PC-9 (cell line): ENCODE measurements around the gene ARHGAP10. TPM values are rescaled to one million over a fixed set of nuclear protein-coding genes. Genes with fewer than 3 reads are reported as not detected.

Source experiments
- BruUV-seq: library from RNA; stranded (reverse); fragments of 400-500 nt; replicated peaks from 2 replicates; lab custom pipeline; 2021; lab: Mats Ljungman, UMichigan
- CTCF ChIA-PET: fragments of 300-600 bp; sonication (Branson Sonifier 250); formaldehyde crosslinking; loops from one replicate; lab custom pipeline; 2022; ENCODE audit warnings: antibody characterized with exemption; lab: Charles Lee
- POLR2A ChIA-PET: fragments of 300-600 bp; sonication (Branson Sonifier 250); formaldehyde crosslinking; loops from one replicate; lab custom pipeline; 2022; ENCODE audit warnings: antibody characterized with exemption; ENCODE audit not compliant: unreplicated experiment; lab: Charles Lee
- DNase-seq, 2 experiments: peaks; one replicate each; pipeline versions ENCODE4 v3.0.0 to v3.0.0-alpha.2; 2015 to 2022; ENCODE audit warnings: mixed read lengths in 1 of 2
- H2AFZ ChIP-seq: fragments of 200-600 bp; sonication (generic); 2 replicates; pipeline ENCODE4 v1.8.1; 2017; ENCODE audit warnings: antibody characterized with exemption
- H3F3A ChIP-seq: fragments of 200-600 bp; sonication (generic); 2 replicates; pipeline ENCODE4 v1.8.1; 2017; ENCODE audit warnings: antibody characterized with exemption, mild to moderate bottlenecking, low read depth; ENCODE audit not compliant: insufficient read depth
- H3K27ac ChIP-seq: fragments of 200-600 bp; sonication (generic); 2 replicates; pipeline ENCODE4 v1.6.1; 2016; ENCODE audit warnings: mixed run types
- H3K27me3 ChIP-seq: fragments of 200-600 bp; sonication (generic); 2 replicates; pipeline ENCODE4 v1.6.1; 2016; ENCODE audit warnings: low read depth, mixed run types; ENCODE audit not compliant: insufficient read depth
- H3K36me3 ChIP-seq: fragments of 200-600 bp; sonication (generic); 2 replicates; pipeline ENCODE4 v1.6.1; 2016; ENCODE audit warnings: low read depth, mixed run types
- H3K4me1 ChIP-seq: fragments of 200-600 bp; sonication (generic); replicated peaks from 2 replicates; pipeline ENCODE4 v1.6.1; 2016; ENCODE audit warnings: mixed run types; ENCODE audit not compliant: insufficient read depth
- H3K4me2 ChIP-seq: fragments of 200-600 bp; sonication (generic); 2 replicates; pipeline ENCODE4 v1.6.1; 2017; ENCODE audit warnings: mixed run types
- H3K4me3 ChIP-seq: fragments of 200-600 bp; sonication (generic); 2 replicates; pipeline ENCODE4 v1.6.1; 2016; ENCODE audit warnings: mixed run types
- H3K79me2 ChIP-seq: fragments of 200-600 bp; sonication (generic); 2 replicates; pipeline ENCODE4 v1.6.1; 2017; ENCODE audit warnings: low read depth, mixed run types
- H3K9me2 ChIP-seq: fragments of 200-600 bp; sonication (generic); 2 replicates; pipeline ENCODE4 v1.8.1; 2017; ENCODE audit warnings: mild to moderate bottlenecking; ENCODE audit not compliant: insufficient read depth
- H3K9me3 ChIP-seq: fragments of 200-600 bp; sonication (generic); 2 replicates; pipeline ENCODE4 v1.8.1; 2016; ENCODE audit warnings: low read depth; ENCODE audit not compliant: insufficient read depth
- H4K20me1 ChIP-seq: fragments of 200-600 bp; sonication (generic); 2 replicates; pipeline ENCODE4 v1.8.1; 2017; ENCODE audit not compliant: insufficient read depth
- CTCF ChIP-seq: fragments of 200-600 bp; sonication (generic); conservative IDR thresholded peaks from 2 replicates; pipeline ENCODE4 v1.6.1; 2017; ENCODE audit warnings: mixed run types, antibody characterized with exemption, mild to moderate bottlenecking, moderate library complexity
- EZH2 ChIP-seq: fragments of 200-600 bp; sonication (generic); IDR thresholded peaks from 2 replicates; pipeline ENCODE4 v1.8.0; 2017; ENCODE audit warnings: antibody characterized with exemption, low read depth
- intact Hi-C: fragments of 100-400 bp; cut with micrococcal nuclease; formaldehyde crosslinking; loops from one replicate; pipeline ENCODE4 v1.10.0; 2022; ENCODE audit not compliant: unreplicated experiment
- total RNA-seq: library from RNA; stranded (reverse); gene quantifications from 2 replicates; pipeline ENCODE4 v1.2.3, GENCODE V29; 2021

The ARHGAP10 gene
- total RNA-seq, 1 experiment from 2014 or later: 27.5 TPM

- TF ChIP-seq EZH2 (no peak), CTCF (no peak)
- no peaks in the 10 kb centered on the region for H3K79me2 ChIP-seq
- H3K9me3 ChIP-seq: no peaks in the 10 kb centered on the region
- ChIA-PET POLR2A (no interaction called here), CTCF (no interaction called here)
- no peaks in the 10 kb centered on the region for H3K27me3 ChIP-seq
- H3K4me1 ChIP-seq: no peaks in the 10 kb centered on the region
- no peaks in the 10 kb centered on the region for H4K20me1 ChIP-seq
- H3K9me2 ChIP-seq: no peaks in the 10 kb centered on the region
- no peak overlapping the region for H3K27ac ChIP-seq
- intact Hi-C loops: no loop called here
- no peak for DNase-seq
- no peak overlapping the region for H2AFZ ChIP-seq
- BruUV-seq: no TSS peak
- no peaks in the 10 kb centered on the region for H3F3A ChIP-seq
- H3K36me3 ChIP-seq: no peaks in the 10 kb centered on the region
- no peak overlapping the region for H3K4me2 ChIP-seq
- no peak overlapping the region for H3K4me3 ChIP-seq
These were observed 316.7 kb downstream of the ARHGAP10 start for GRCh38 chr4:148048598-148048997.

- no peaks in the 10 kb centered on the region for H3K27me3 ChIP-seq
- H3K9me3 ChIP-seq: no peaks in the 10 kb centered on the region
- H3K27ac ChIP-seq: no peak overlapping the region
- TF ChIP-seq EZH2 (no peak), CTCF (no peak)
- H3K9me2 ChIP-seq: no peaks in the 10 kb centered on the region
- ChIA-PET POLR2A (no interaction called here), CTCF (no interaction called here)
- H3F3A ChIP-seq: no peaks in the 10 kb centered on the region
- H4K20me1 ChIP-seq: no peaks in the 10 kb centered on the region
- H3K36me3 ChIP-seq: no peaks in the 10 kb centered on the region
- H3K4me1 ChIP-seq: peaks cover 7% of the 10 kb centered on the region; the same call in 1 of the 2 replicates
- H3K79me2 ChIP-seq: no peaks in the 10 kb centered on the region
- H3K4me3 ChIP-seq: no peak overlapping the region
- intact Hi-C loops: loop anchor here (1.0 kb wide), 1 partner anchor 36 kb away; no protein-coding TSS in a partner anchor
- no TSS peak for BruUV-seq
- no peak overlapping the region for H3K4me2 ChIP-seq
- H2AFZ ChIP-seq: no peak overlapping the region
- DNase-seq: no peak
These were observed 319.5 kb downstream of the ARHGAP10 start for GRCh38 chr4:148051403-148051802.

GRCh38 chr4:148052448-148052847, 320.6 kb downstream of the ARHGAP10 start:
- Histone ChIP-seq H3K36me3 (no peaks in the 10 kb centered on the region), H3K4me1 (peaks cover 7% of the 10 kb centered on the region; the same call in 1 of the 2 replicates), H3K27ac (no peak overlapping the region), H3K9me2 (no peaks in the 10 kb centered on the region), H3K4me3 (no peak overlapping the region), H3K27me3 (no peaks in the 10 kb centered on the region), H3K4me2 (no peak overlapping the region), H3K79me2 (no peaks in the 10 kb centered on the region), H4K20me1 (no peaks in the 10 kb centered on the region), H3F3A (no peaks in the 10 kb centered on the region), H3K9me3 (no peaks in the 10 kb centered on the region; the same call in 1 of the 2 replicates), H2AFZ (no peak overlapping the region)
- ChIA-PET POLR2A (no interaction called here), CTCF (no interaction called here)
- BruUV-seq: no TSS peak
- TF ChIP-seq CTCF: no peak
- intact Hi-C loops: no loop called here
- no peak for DNase-seq
